ENCODE data around the gene CHD1L.
A peak's percentile ranks its signal among the peaks of the same experiment; 100 is the strongest.
"Not testable (repeated sequence)": the region's sequence is repeated elsewhere in the genome, so short reads cannot be mapped to it uniquely, and the experiment has no call there.

CHD1L gene

DNA sequence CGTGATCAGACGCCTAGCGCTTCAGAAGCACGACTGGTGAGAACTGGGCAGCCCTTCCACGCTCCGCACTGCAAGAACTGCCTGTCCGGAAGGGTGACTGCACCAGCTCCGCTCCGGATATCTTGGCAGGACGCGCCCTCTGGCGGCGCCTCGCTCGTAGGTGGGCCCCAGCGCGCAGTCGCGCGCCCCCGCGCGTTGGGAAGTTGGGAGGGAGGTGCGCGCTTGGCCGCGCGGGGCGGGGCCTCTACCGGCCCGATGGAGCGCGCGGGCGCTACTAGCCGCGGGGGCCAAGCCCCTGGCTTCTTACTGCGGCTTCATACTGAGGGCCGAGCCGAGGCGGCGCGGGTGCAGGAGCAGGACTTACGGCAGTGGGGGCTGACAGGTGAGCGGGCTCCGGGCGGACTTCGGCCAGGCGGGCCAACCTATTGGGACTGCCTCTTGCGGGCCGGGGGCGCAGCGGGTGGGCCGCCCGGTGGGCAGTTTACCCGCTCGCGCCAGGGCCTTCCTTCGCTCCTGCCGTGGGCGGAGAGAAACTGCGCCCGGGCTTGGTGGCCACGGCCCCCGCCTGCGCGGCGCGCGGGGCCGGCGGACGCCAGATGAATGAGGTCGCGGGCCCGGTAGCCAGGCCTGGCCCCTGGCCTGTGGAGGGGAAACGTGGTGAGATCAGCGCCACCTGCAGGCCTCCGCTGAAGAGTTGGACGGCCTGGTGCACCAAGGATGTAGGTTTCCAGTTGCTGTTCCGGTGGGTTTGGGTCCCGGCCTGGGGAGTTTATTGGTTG, at the start of gene CHD1L:
Gene CHD1L (plus strand): TSS at position 236 of the 779 bp plus-strand sequence. CDS start 20 bp downstream, at position 256.
- in situ Hi-C loops (cut with HindIII; ENCODE audit: low sequenced_read_pairs) = no loop called here
- peak; percentile 97 for DNase-seq (ENCODE audit: low read depth, low spot score)
- peak within 1 kb of the TSS; percentile 67 for H3K4me3 ChIP-seq (ENCODE audit: low read depth, low read length)
- TF ChIP-seq, protein P1, sequence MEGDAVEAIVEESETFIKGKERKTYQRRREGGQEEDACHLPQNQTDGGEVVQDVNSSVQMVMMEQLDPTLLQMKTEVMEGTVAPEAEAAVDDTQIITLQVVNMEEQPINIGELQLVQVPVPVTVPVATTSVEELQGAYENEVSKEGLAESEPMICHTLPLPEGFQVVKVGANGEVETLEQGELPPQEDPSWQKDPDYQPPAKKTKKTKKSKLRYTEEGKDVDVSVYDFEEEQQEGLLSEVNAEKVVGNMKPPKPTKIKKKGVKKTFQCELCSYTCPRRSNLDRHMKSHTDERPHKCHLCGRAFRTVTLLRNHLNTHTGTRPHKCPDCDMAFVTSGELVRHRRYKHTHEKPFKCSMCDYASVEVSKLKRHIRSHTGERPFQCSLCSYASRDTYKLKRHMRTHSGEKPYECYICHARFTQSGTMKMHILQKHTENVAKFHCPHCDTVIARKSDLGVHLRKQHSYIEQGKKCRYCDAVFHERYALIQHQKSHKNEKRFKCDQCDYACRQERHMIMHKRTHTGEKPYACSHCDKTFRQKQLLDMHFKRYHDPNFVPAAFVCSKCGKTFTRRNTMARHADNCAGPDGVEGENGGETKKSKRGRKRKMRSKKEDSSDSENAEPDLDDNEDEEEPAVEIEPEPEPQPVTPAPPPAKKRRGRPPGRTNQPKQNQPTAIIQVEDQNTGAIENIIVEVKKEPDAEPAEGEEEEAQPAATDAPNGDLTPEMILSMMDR (IDR thresholded peaks at IDR 0.05; ENCODE audit: low read depth, low read length) = peak; percentile 88

DNA sequence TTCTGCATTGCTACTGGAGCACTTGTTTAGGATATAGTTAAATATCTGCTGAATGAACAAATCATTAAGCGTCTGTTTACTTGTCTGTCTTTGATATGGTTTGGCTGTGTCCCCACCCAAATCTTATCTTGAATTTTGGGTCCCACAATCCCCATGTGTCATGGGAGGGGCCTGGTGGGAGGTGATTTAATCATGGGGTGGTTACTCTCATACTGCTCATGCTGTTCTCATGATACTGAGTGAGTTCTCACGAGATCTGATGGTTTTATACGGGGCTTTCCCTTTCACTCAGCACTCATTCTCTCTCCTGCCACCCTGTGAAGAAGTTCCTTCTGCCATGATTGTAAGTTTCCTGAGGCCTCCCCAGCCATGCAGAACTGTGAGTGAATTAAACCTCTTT, 45.2 kb upstream of the CHD1L start:
- H3K4me3 ChIP-seq (ENCODE audit: low read depth, low read length); DNase-seq (ENCODE audit: low read depth, low spot score); in situ Hi-C loops (cut with HindIII; ENCODE audit: low sequenced_read_pairs): not testable (repeated sequence)

DNA sequence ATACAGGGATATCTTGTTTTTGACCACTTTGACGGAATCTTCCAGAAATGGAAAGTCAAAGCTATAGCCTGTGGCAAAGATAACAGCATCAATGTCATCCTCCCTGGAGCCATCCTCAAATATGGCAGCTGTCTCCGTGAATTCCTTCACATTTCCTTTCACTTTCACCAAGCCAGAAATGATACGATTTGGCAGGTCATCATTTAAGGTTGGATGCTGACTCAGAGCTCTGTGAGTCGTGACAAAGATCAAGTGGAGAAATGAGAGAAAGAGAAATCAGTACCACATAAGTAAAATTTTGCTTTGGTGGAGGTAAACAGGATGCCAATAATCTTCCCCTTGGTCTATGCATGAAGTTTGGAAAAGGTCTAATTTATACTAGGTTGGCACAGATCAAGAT, 41.2 kb upstream of the CHD1L start:
- TF ChIP-seq, protein P1 (IDR thresholded peaks at IDR 0.05; ENCODE audit: low read depth, low read length) = no peak
- in situ Hi-C loops (cut with HindIII; ENCODE audit: low sequenced_read_pairs) = no loop called here
- H3K4me3 ChIP-seq (ENCODE audit: low read depth, low read length) = no peak overlapping the region
- DNase-seq (ENCODE audit: low read depth, low spot score) = no peak

DNA sequence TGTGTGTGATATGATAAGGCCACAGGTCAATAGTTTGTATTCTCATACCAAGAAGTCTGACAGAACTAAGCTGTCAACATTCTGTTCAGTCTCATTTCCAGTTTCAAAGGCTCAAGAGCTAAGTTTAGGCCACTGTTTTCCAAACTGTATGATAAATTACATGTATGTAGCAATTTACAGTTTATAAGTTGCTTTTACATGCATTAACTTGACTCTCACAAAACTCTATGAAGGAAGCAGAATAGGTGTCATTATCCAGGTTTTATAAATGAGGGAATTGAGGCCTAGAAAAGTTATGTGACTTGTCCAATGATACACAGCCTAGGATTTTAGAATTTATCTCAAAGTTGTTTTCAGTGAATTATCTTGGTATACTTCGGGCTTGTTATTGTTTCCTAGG, 40.7 kb upstream of the CHD1L start:
- in situ Hi-C loops (cut with HindIII; ENCODE audit: low sequenced_read_pairs) = no loop called here
- no peak overlapping the region for H3K4me3 ChIP-seq (ENCODE audit: low read depth, low read length)
- DNase-seq (ENCODE audit: low read depth, low spot score) = no peak
- TF ChIP-seq, protein P1 (IDR thresholded peaks at IDR 0.05; ENCODE audit: low read depth, low read length) = no peak

DNA sequence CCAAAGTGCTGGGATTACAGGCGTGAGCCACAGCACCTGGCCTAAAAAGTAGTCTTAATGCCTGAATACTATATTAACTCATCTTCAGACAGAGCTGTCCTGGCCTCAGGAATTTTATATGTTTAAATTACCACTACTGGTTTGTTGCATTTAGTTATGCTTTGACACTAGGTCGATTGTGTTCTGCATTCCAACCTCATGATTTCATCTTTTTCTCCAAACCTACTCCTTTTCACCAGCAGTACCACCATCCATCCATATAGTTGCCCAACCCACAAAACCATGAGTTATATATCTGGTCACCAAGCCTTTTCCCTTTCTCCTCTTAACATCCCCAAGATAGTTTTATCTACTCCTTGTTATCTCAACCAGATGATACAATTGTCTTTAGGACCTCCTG, 39.9 kb upstream of the CHD1L start:
- TF ChIP-seq, protein P1 (IDR thresholded peaks at IDR 0.05; ENCODE audit: low read depth, low read length) = no peak
- no peak for DNase-seq (ENCODE audit: low read depth, low spot score)
- H3K4me3 ChIP-seq (ENCODE audit: low read depth, low read length) = no peak overlapping the region
- in situ Hi-C loops (cut with HindIII; ENCODE audit: low sequenced_read_pairs) = no loop called here

DNA sequence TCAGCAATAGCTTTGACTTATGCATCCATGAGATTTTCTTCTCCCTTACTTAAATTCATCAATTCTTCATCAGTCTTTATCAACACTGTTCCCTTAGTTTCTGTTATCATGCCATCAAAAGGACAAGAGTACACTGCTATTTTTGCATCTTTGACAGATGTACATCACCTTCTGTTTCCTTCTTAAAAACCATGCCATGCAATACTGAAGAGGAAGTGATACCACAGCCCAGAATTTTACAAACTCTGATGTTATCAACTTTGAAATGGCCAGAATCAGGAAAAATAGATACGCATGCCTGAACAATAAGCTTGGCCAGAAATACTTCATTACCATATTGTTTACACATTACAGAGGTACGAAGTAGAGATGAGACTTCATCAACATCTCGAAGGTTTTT, 38.4 kb upstream of the CHD1L start:
- no peak overlapping the region for H3K4me3 ChIP-seq (ENCODE audit: low read depth, low read length)
- TF ChIP-seq, protein P1 (IDR thresholded peaks at IDR 0.05; ENCODE audit: low read depth, low read length) = no peak
- no peak for DNase-seq (ENCODE audit: low read depth, low spot score)
- in situ Hi-C loops (cut with HindIII; ENCODE audit: low sequenced_read_pairs) = no loop called here

DNA sequence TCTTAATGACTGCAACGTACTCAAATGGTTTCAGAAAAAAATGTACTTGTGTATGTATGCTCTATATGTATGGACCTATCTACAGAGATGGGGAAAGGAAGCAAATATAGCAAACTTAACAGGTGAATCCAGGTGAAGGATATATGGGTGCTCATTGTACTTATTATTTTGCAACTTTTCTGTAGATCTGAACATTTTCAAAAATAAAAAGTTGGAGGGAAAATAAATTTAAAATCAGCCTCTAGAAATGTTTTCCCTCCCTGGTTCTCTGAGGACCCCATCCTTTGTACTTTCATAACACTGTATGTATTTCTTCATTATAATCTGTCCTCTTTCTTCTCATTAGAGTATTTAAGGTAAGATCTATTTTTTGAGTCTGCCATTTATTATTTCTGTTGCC, 35.3 kb upstream of the CHD1L start:
- no peak for DNase-seq (ENCODE audit: low read depth, low spot score)
- H3K4me3 ChIP-seq (ENCODE audit: low read depth, low read length) = no peak overlapping the region
- TF ChIP-seq, protein P1 (IDR thresholded peaks at IDR 0.05; ENCODE audit: low read depth, low read length) = no peak
- in situ Hi-C loops (cut with HindIII; ENCODE audit: low sequenced_read_pairs) = no loop called here
